Subcutaneous adipose tissue (tissue), 4 donors: Measurements from ENCODE around the gene ELMOD2. TPM values are rescaled to one million over a fixed set of nuclear protein-coding genes. Genes with fewer than 3 reads are reported as not detected.

Source experiments
- CTCF ChIP-seq: fragments of 450-650 bp; IDR thresholded peaks from one replicate; pipeline ENCODE4 v1.5.1; 2016; ENCODE audit warnings: low read depth, mild to moderate bottlenecking, control low read depth, antibody characterized with exemption, moderate library complexity
- total RNA-seq, 4 donors: library from RNA; depleted of rRNA; stranded (reverse); fragments of >200 nt; gene quantifications; one replicate each; pipeline ENCODE4 v1.1.0, GENCODE V29; 2016

Gene ELMOD2
- total RNA-seq, 4 donors from 2014 or later = 17.0 to 26.6 (median 22.6) TPM

- no peak for TF ChIP-seq CTCF
These were observed 19.7 kb upstream of the ELMOD2 start for GRCh38 chr4:140504261-140504660.

GRCh38 chr4:140515423-140515822, 8.5 kb upstream of the ELMOD2 start:
- TF ChIP-seq CTCF = no peak

- no peak for TF ChIP-seq CTCF
These were observed 555 bp upstream of the ELMOD2 start for GRCh38 chr4:140523370-140523856.

- no peak for TF ChIP-seq CTCF
These were observed 5.5 kb downstream of the ELMOD2 start for GRCh38 chr4:140529434-140529833.

- TF ChIP-seq CTCF = no peak
These were observed 10.0 kb downstream of the ELMOD2 start for GRCh38 chr4:140533951-140534480.

- no peak for TF ChIP-seq CTCF
These were observed 32.6 kb downstream of the ELMOD2 start for GRCh38 chr4:140556372-140557085.

- TF ChIP-seq CTCF = no peak
These were observed 34.0 kb downstream of the ELMOD2 start for GRCh38 chr4:140557831-140558435.
